Neuronal stem cell (in vitro differentiated cells): ENCODE results near the gene TPSAB1.

Experiments used
- DNase-seq: peaks from one replicate; pipeline ENCODE4 v3.0.0-alpha.2; 2013; ENCODE audit warnings: low spot score
- H2AFZ ChIP-seq: one replicate; pipeline ENCODE4 v1.6.1; 2013; ENCODE audit warnings: mild to moderate bottlenecking, low read length, inconsistent platforms
- H2AK5ac ChIP-seq: 2 replicates; pipeline ENCODE4 v1.6.1; 2013; ENCODE audit warnings: low read depth, mild to moderate bottlenecking, inconsistent platforms, low read length, moderate library complexity, mixed read lengths
- H2BK120ac ChIP-seq: 2 replicates; pipeline ENCODE4 v1.6.1; 2013; ENCODE audit warnings: low read depth, mild to moderate bottlenecking, inconsistent platforms, low read length, moderate library complexity, mixed read lengths
- H2BK12ac ChIP-seq: one replicate; pipeline ENCODE4 v1.6.1; 2013; ENCODE audit warnings: low read length, inconsistent platforms
- H2BK15ac ChIP-seq: 2 replicates; pipeline ENCODE4 v1.6.1; 2013; ENCODE audit warnings: mild to moderate bottlenecking, low read length, inconsistent platforms, mixed read lengths
- H2BK5ac ChIP-seq: one replicate; pipeline ENCODE4 v1.6.1; 2013; ENCODE audit warnings: inconsistent platforms, mild to moderate bottlenecking, low read length, moderate library complexity
- H3K14ac ChIP-seq: one replicate; pipeline ENCODE4 v1.6.1; 2013; ENCODE audit warnings: low read length, inconsistent platforms
- H3K18ac ChIP-seq: 2 replicates; pipeline ENCODE4 v1.6.1; 2013; ENCODE audit warnings: low read length, inconsistent platforms
- H3K23ac ChIP-seq: 2 replicates; pipeline ENCODE4 v1.6.1; 2013; ENCODE audit warnings: low read depth, mild to moderate bottlenecking, mixed read lengths, low read length, inconsistent platforms; ENCODE audit not compliant: poor library complexity
- H3K27ac ChIP-seq: replicated peaks from 3 replicates; pipeline ENCODE4 v1.5.1; 2013; ENCODE audit warnings: low read length, inconsistent platforms
- H3K27me3 ChIP-seq, 3 experiments: 2 replicates each; pipeline ENCODE4 v1.6.1; 2013; ENCODE audit warnings: low read length in 3 of 3, mild to moderate bottlenecking in 2 of 3, inconsistent platforms in 1 of 3, low read depth in 1 of 3, mixed read lengths in 1 of 3, moderate library complexity in 1 of 3; ENCODE audit not compliant: control insufficient read depth in 3 of 3, insufficient read depth in 3 of 3
- H3K36me3 ChIP-seq, 2 donors: replicated peaks in 1 of 2; 2 replicates each; pipeline ENCODE4 v1.6.1; 2013; ENCODE audit warnings: low read length in 2 of 2; ENCODE audit not compliant: control insufficient read depth in 2 of 2, insufficient read depth in 2 of 2
- H3K4ac ChIP-seq: 2 replicates; pipeline ENCODE4 v1.6.1; 2013; ENCODE audit warnings: inconsistent platforms, mild to moderate bottlenecking, low read length, moderate library complexity
- H3K4me1 ChIP-seq, 2 donors: 1 replicate in 1 of 2; 2 replicates in 1 of 2; pipeline ENCODE4 v1.6.1; 2013; ENCODE audit warnings: low read length in 2 of 2, low read depth in 1 of 2; ENCODE audit not compliant: control insufficient read depth in 2 of 2, insufficient read depth in 1 of 2
- H3K4me2 ChIP-seq: one replicate; pipeline ENCODE4 v1.6.1; 2013; ENCODE audit warnings: mild to moderate bottlenecking, low read length, inconsistent platforms; ENCODE audit not compliant: insufficient read depth, poor library complexity, severe bottlenecking
- H3K4me3 ChIP-seq, 2 donors: 2 replicates each; pipeline ENCODE4 v1.5.1; 2013; ENCODE audit warnings: low read length in 2 of 2, mild to moderate bottlenecking in 2 of 2, inconsistent platforms in 1 of 2, moderate library complexity in 1 of 2
- H3K79me1 ChIP-seq: one replicate; pipeline ENCODE4 v1.6.1; 2013; ENCODE audit warnings: low read depth, mild to moderate bottlenecking, inconsistent platforms, low read length, moderate library complexity
- H3K9ac ChIP-seq: one replicate; pipeline ENCODE4 v1.6.1; 2013; ENCODE audit warnings: mild to moderate bottlenecking, low read depth, low read length, inconsistent platforms; ENCODE audit not compliant: poor library complexity
- H3K9me3 ChIP-seq, 2 donors: replicated peaks in 1 of 2; 2 replicates each; pipeline versions ENCODE3 to v1.6.1; 2013; ENCODE audit warnings: low read length in 2 of 2, mild to moderate bottlenecking in 2 of 2, inconsistent platforms in 1 of 2, low read depth in 1 of 2, mixed read lengths in 1 of 2, moderate library complexity in 1 of 2; ENCODE audit not compliant: control insufficient read depth in 2 of 2, insufficient read depth in 1 of 2
- H4K8ac ChIP-seq: one replicate; pipeline ENCODE4 v1.6.1; 2013; ENCODE audit warnings: low read depth, mild to moderate bottlenecking, inconsistent platforms, low read length, moderate library complexity
- H4K91ac ChIP-seq: one replicate; pipeline ENCODE4 v1.6.1; 2013; ENCODE audit warnings: low read length, low read depth, mild to moderate bottlenecking, inconsistent platforms; ENCODE audit not compliant: poor library complexity
- WGBS, 2 donors: extraction: QIAGEN DNeasy Blood & Tissue Kit; methylation state at CpG; one replicate each; pipeline ENCODE4 v1.1.7; 2013; ENCODE audit warnings: missing lambda C conversion rate in 2 of 2, mixed read lengths in 1 of 2; ENCODE audit not compliant: insufficient read length in 2 of 2, insufficient replicate concordance in 1 of 2; ENCODE audit errors: extremely low coverage in 2 of 2; 5-methylcytosine and 5-hydroxymethylcytosine counted together

TPSAB1 gene

DNA sequence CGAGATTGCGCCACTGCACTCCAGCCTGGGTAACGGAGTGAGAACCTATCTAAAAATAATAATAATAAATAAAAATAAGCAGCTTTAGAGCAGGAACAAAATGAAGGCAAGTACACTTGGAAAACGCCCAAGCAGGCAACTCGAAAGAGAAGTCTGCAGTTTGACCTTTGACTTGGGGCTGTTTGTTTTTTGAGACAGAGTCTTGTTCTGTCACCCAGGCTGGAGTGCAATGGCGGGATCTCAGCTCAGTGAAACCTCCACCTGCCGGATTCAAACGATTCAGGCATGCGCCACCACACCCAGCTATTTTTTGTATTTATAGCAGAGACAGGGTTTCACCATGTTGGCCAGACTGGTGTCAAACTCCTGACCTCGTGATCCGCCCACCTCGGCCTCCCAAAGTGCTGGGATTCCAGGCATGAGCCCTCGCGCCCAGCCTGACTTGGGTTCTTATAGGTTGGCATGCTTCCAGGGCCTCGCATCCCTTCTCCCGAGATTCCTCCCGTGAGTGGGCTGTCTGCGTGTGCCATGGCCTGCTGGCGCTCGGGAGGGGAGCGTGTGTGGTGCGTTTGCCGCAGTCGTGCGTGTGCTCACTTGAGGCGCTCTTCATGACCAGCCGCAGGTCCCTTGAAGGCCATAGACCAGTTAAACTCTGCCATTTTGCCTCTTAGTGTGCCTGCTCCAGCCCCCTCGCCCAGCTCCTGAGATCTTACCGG lies 50.5 kb downstream of the TPSAB1 start:
- Histone ChIP-seq H2AK5ac (no peak overlapping the region), H3K23ac (no peak overlapping the region), H4K8ac (no peak overlapping the region), H2BK15ac (peak overlapping the region; percentile 75), H3K79me1 (no peaks in the 10 kb centered on the region), H3K27ac (no peak overlapping the region), H3K9ac (no peak overlapping the region), H4K91ac (no peak overlapping the region), H3K27me3 (peaks cover 0 to 58% (median 19%) of the 10 kb centered on the region in 3 experiments), H2BK12ac (no peak overlapping the region), H3K9me3 (no peaks in the 10 kb centered on the region), H2BK5ac (no peak overlapping the region), H3K4ac (no peak overlapping the region), H3K14ac (no peak overlapping the region), H3K4me3 (no peak overlapping the region), H3K36me3 (no peaks in the 10 kb centered on the region), H3K4me2 (no peak overlapping the region), H3K18ac (no peak overlapping the region), H2BK120ac (no peak overlapping the region), H2AFZ (no peak overlapping the region), H3K4me1 (peaks cover 7 to 13% of the 10 kb centered on the region in 2 donors)
- DNase-seq = no peak
- WGBS, 2 donors = no CpG with 5 or more reads among the region's 29 CpGs

DNA sequence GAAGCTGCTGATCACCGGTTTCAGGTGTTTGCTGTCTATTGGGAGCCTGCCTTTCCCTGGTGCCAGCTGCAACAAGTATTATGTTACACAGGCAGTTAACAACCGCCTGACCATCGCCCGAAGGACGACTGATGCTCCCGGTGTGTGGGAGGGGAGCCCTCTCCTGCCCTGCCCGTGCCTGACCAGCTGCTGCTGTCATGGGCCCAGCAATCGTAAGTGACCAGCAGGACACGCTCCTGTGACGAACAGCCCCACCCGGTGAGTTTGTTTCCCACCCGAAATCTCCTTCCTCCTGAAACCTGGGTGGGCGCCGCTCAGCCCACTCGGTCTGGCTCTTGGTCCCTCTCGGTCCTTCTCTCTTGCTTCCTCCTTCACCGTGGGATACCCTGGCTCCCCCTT lies 51.1 kb downstream of the TPSAB1 start:
- Histone ChIP-seq H2BK120ac (no peak overlapping the region), H3K79me1 (no peaks in the 10 kb centered on the region), H2AK5ac (no peak overlapping the region), H3K23ac (no peak overlapping the region), H3K27ac (no peak overlapping the region), H3K4ac (no peak overlapping the region), H3K4me1 (peaks cover 7 to 13% of the 10 kb centered on the region in 2 donors), H3K36me3 (no peaks in the 10 kb centered on the region), H4K91ac (no peak overlapping the region), H3K14ac (no peak overlapping the region), H3K9ac (peak overlapping the region; percentile 24), H2BK5ac (no peak overlapping the region), H2BK15ac (no peak overlapping the region), H3K4me2 (no peak overlapping the region), H3K4me3 (no peak overlapping the region), H4K8ac (no peak overlapping the region), H2BK12ac (no peak overlapping the region), H3K9me3 (no peaks in the 10 kb centered on the region), H2AFZ (no peak overlapping the region), H3K18ac (peak overlapping the region; percentile 31), H3K27me3 (peaks cover 0 to 52% (median 19%) of the 10 kb centered on the region in 3 experiments)
- DNase-seq = no peak
- WGBS, 2 donors = no CpG with 5 or more reads among the region's 17 CpGs
